ENCODE data around the gene TNS1. TPM values are rescaled to one million over a fixed set of nuclear protein-coding genes. Genes with fewer than 3 reads are reported as not detected.

TNS1 gene
- total and polyA plus RNA-seq, 7 experiments from 2014 or later, result 0.50 to 5.0 (median 0.81) TPM; not detected in 2

GRCh38 chr2:217845301-217845700, 157.5 kb downstream of the TNS1 start:
- Mint-ChIP-seq H3K9me3 (no peaks in the 10 kb centered on the region), H3K36me3 (no peaks in the 10 kb centered on the region), H3K4me3 (no peak overlapping the region), H3K27ac (no peak overlapping the region), H3K27me3 (peaks cover 0 to 6% (median 0%) of the 10 kb centered on the region in 5 donors), H3K4me1 (no peaks in the 10 kb centered on the region)
- intact Hi-C loops (cut with micrococcal nuclease), result no loop called here
- no peaks in the 10 kb centered on the region for H3K27me3 ChIP-seq (ENCODE audit: control insufficient read depth in 2 of 2, insufficient read depth in 2 of 2, low read length in 2 of 2)
- POLR2A ChIA-PET, result no interaction called here
- H3K4me3 ChIP-seq (ENCODE audit: low read length), result no peak overlapping the region
- peaks cover 0 to 9% (median 0%) of the 10 kb centered on the region in 3 experiments for H3K9me3 ChIP-seq (ENCODE audit: control insufficient read depth in 2 of 3, low read length in 3 of 3)
- CTCF ChIA-PET, result no interaction called here
- H3K4me1 ChIP-seq (ENCODE audit: control insufficient read depth in 2 of 2, insufficient read depth in 2 of 2, low read length in 2 of 2), result no peaks in the 10 kb centered on the region
- no peak for ATAC-seq
- no peak for DNase-seq
- no peak overlapping the region for H3K27ac ChIP-seq (ENCODE audit: low read depth, low read length)
- H3K36me3 ChIP-seq (ENCODE audit: control insufficient read depth in 2 of 3, insufficient read depth in 3 of 3, low read length in 3 of 3), result no peaks in the 10 kb centered on the region

- Mint-ChIP-seq H3K27me3 (peaks cover 0 to 6% (median 0%) of the 10 kb centered on the region in 5 donors), H3K27ac (no peak overlapping the region), H3K4me1 (no peaks in the 10 kb centered on the region), H3K9me3 (no peaks in the 10 kb centered on the region), H3K36me3 (no peaks in the 10 kb centered on the region), H3K4me3 (no peak overlapping the region)
- peaks cover 0 to 9% (median 0%) of the 10 kb centered on the region in 3 experiments for H3K9me3 ChIP-seq (ENCODE audit: control insufficient read depth in 2 of 3, low read length in 3 of 3)
- intact Hi-C loops (cut with micrococcal nuclease), result loop anchor here in 1 of 2 donors (5.0 kb wide), 1 partner anchor 947 kb away; no protein-coding TSS in a partner anchor
- H3K4me1 ChIP-seq (ENCODE audit: control insufficient read depth in 2 of 2, insufficient read depth in 2 of 2, low read length in 2 of 2), result no peaks in the 10 kb centered on the region
- no peaks in the 10 kb centered on the region for H3K36me3 ChIP-seq (ENCODE audit: control insufficient read depth in 2 of 3, insufficient read depth in 3 of 3, low read length in 3 of 3)
- DNase-seq (no peak), ATAC-seq (no peak)
- CTCF ChIA-PET, result no interaction called here
- no peaks in the 10 kb centered on the region for H3K27me3 ChIP-seq (ENCODE audit: control insufficient read depth in 2 of 2, insufficient read depth in 2 of 2, low read length in 2 of 2)
- H3K4me3 ChIP-seq (ENCODE audit: low read length), result no peak overlapping the region
- POLR2A ChIA-PET, result no interaction called here
- H3K27ac ChIP-seq (ENCODE audit: low read depth, low read length), result no peak overlapping the region
These were observed 158.1 kb downstream of the TNS1 start for GRCh38 chr2:217844696-217845095.

GRCh38 chr2:217843324-217843723, 159.5 kb downstream of the TNS1 start:
- DNase-seq, result no peak
- H3K9me3 Mint-ChIP-seq, result no peaks in the 10 kb centered on the region
- POLR2A ChIA-PET, result no interaction called here
- peaks cover 0 to 9% (median 0%) of the 10 kb centered on the region in 3 experiments for H3K9me3 ChIP-seq (ENCODE audit: control insufficient read depth in 2 of 3, low read length in 3 of 3)
- peaks cover 0 to 6% (median 0%) of the 10 kb centered on the region in 5 donors for H3K27me3 Mint-ChIP-seq
- H3K27ac ChIP-seq (ENCODE audit: low read depth, low read length), result no peak overlapping the region
- CTCF ChIA-PET, result no interaction called here
- intact Hi-C loops (cut with micrococcal nuclease), result loop anchor here in 1 of 2 donors (5.0 kb wide), 1 partner anchor 946 kb away; no protein-coding TSS in a partner anchor
- H3K36me3 Mint-ChIP-seq, result no peaks in the 10 kb centered on the region
- H3K4me3 ChIP-seq (ENCODE audit: low read length), result no peak overlapping the region
- H3K4me1 ChIP-seq (ENCODE audit: control insufficient read depth in 2 of 2, insufficient read depth in 2 of 2, low read length in 2 of 2), result no peaks in the 10 kb centered on the region
- no peaks in the 10 kb centered on the region for H3K36me3 ChIP-seq (ENCODE audit: control insufficient read depth in 2 of 3, insufficient read depth in 3 of 3, low read length in 3 of 3)
- no peaks in the 10 kb centered on the region for H3K27me3 ChIP-seq (ENCODE audit: control insufficient read depth in 2 of 2, insufficient read depth in 2 of 2, low read length in 2 of 2)
- no peak for ATAC-seq
- H3K4me1 Mint-ChIP-seq, result no peaks in the 10 kb centered on the region
- no peak overlapping the region for H3K27ac Mint-ChIP-seq
- no peak overlapping the region for H3K4me3 Mint-ChIP-seq

- H3K4me1 Mint-ChIP-seq, result no peaks in the 10 kb centered on the region
- peaks cover 0 to 9% (median 0%) of the 10 kb centered on the region in 3 experiments for H3K9me3 ChIP-seq (ENCODE audit: control insufficient read depth in 2 of 3, low read length in 3 of 3)
- intact Hi-C loops (cut with micrococcal nuclease), result loop anchor here in 1 of 2 donors (5.0 kb wide), 1 partner anchor 945 kb away; no protein-coding TSS in a partner anchor
- no peaks in the 10 kb centered on the region for H3K36me3 ChIP-seq (ENCODE audit: control insufficient read depth in 2 of 3, insufficient read depth in 3 of 3, low read length in 3 of 3)
- H3K4me1 ChIP-seq (ENCODE audit: control insufficient read depth in 2 of 2, insufficient read depth in 2 of 2, low read length in 2 of 2), result no peaks in the 10 kb centered on the region
- no peaks in the 10 kb centered on the region for H3K36me3 Mint-ChIP-seq
- H3K27me3 Mint-ChIP-seq, result peaks cover 0 to 3% (median 0%) of the 10 kb centered on the region in 5 donors
- ChIA-PET POLR2A (no interaction called here), CTCF (no interaction called here)
- ATAC-seq (no peak), DNase-seq (no peak)
- no peaks in the 10 kb centered on the region for H3K27me3 ChIP-seq (ENCODE audit: control insufficient read depth in 2 of 2, insufficient read depth in 2 of 2, low read length in 2 of 2)
- H3K27ac ChIP-seq (ENCODE audit: low read depth, low read length), result no peak overlapping the region
- no peak overlapping the region for H3K27ac Mint-ChIP-seq
- no peaks in the 10 kb centered on the region for H3K9me3 Mint-ChIP-seq
- H3K4me3 ChIP-seq (ENCODE audit: low read length), result no peak overlapping the region
- H3K4me3 Mint-ChIP-seq, result no peak overlapping the region
These were observed 160.8 kb downstream of the TNS1 start for GRCh38 chr2:217842017-217842416.

GRCh38 chr2:217840522-217840921, 162.3 kb downstream of the TNS1 start:
- H3K36me3 Mint-ChIP-seq, result no peaks in the 10 kb centered on the region
- CTCF ChIA-PET, result no interaction called here
- no peaks in the 10 kb centered on the region for H3K36me3 ChIP-seq (ENCODE audit: control insufficient read depth in 2 of 3, insufficient read depth in 3 of 3, low read length in 3 of 3)
- no peak overlapping the region for H3K27ac ChIP-seq (ENCODE audit: low read depth, low read length)
- DNase-seq (no peak), ATAC-seq (no peak)
- H3K4me3 Mint-ChIP-seq, result no peak overlapping the region
- no peak overlapping the region for H3K27ac Mint-ChIP-seq
- H3K9me3 Mint-ChIP-seq, result no peaks in the 10 kb centered on the region
- no peaks in the 10 kb centered on the region for H3K4me1 ChIP-seq (ENCODE audit: control insufficient read depth in 2 of 2, insufficient read depth in 2 of 2, low read length in 2 of 2)
- no peaks in the 10 kb centered on the region for H3K4me1 Mint-ChIP-seq
- POLR2A ChIA-PET, result no interaction called here
- H3K27me3 Mint-ChIP-seq, result peaks cover 0 to 6% (median 0%) of the 10 kb centered on the region in 5 donors
- no peaks in the 10 kb centered on the region for H3K27me3 ChIP-seq (ENCODE audit: control insufficient read depth in 2 of 2, insufficient read depth in 2 of 2, low read length in 2 of 2)
- intact Hi-C loops (cut with micrococcal nuclease), result loop anchor here in 1 of 2 donors (5.0 kb wide), 1 partner anchor 943 kb away; no protein-coding TSS in a partner anchor
- H3K9me3 ChIP-seq (ENCODE audit: control insufficient read depth in 2 of 3, low read length in 3 of 3), result peaks cover 0 to 9% (median 0%) of the 10 kb centered on the region in 3 experiments
- H3K4me3 ChIP-seq (ENCODE audit: low read length), result no peak overlapping the region

- intact Hi-C loops (cut with micrococcal nuclease), result loop anchor here in 1 of 2 donors (5.0 kb wide), 1 partner anchor 942 kb away; no protein-coding TSS in a partner anchor
- no peak overlapping the region for H3K4me3 ChIP-seq (ENCODE audit: low read length)
- ATAC-seq, result no peak
- Mint-ChIP-seq H3K9me3 (no peaks in the 10 kb centered on the region), H3K4me3 (no peak overlapping the region), H3K4me1 (no peaks in the 10 kb centered on the region), H3K36me3 (no peaks in the 10 kb centered on the region), H3K27me3 (peaks cover 0 to 6% (median 0%) of the 10 kb centered on the region in 5 donors), H3K27ac (no peak overlapping the region)
- ChIA-PET CTCF (no interaction called here), POLR2A (no interaction called here)
- no peaks in the 10 kb centered on the region for H3K27me3 ChIP-seq (ENCODE audit: control insufficient read depth in 2 of 2, insufficient read depth in 2 of 2, low read length in 2 of 2)
- no peaks in the 10 kb centered on the region for H3K36me3 ChIP-seq (ENCODE audit: control insufficient read depth in 2 of 3, insufficient read depth in 3 of 3, low read length in 3 of 3)
- no peak overlapping the region for H3K27ac ChIP-seq (ENCODE audit: low read depth, low read length)
- peaks cover 0 to 5% (median 0%) of the 10 kb centered on the region in 3 experiments for H3K9me3 ChIP-seq (ENCODE audit: control insufficient read depth in 2 of 3, low read length in 3 of 3)
- no peaks in the 10 kb centered on the region for H3K4me1 ChIP-seq (ENCODE audit: control insufficient read depth in 2 of 2, insufficient read depth in 2 of 2, low read length in 2 of 2)
- DNase-seq, result no peak
These were observed 163.1 kb downstream of the TNS1 start for GRCh38 chr2:217839750-217840107.

GRCh38 chr2:217839073-217839749, 163.6 kb downstream of the TNS1 start:
- no peak overlapping the region for H3K27ac Mint-ChIP-seq
- H3K36me3 Mint-ChIP-seq, result no peaks in the 10 kb centered on the region
- POLR2A ChIA-PET, result no interaction called here
- intact Hi-C loops (cut with micrococcal nuclease), result no loop called here
- H3K4me3 Mint-ChIP-seq, result no peak overlapping the region
- no peaks in the 10 kb centered on the region for H3K9me3 Mint-ChIP-seq
- no peak overlapping the region for H3K4me3 ChIP-seq (ENCODE audit: low read length)
- H3K27me3 ChIP-seq (ENCODE audit: control insufficient read depth in 2 of 2, insufficient read depth in 2 of 2, low read length in 2 of 2), result no peaks in the 10 kb centered on the region
- DNase-seq, result no peak
- CTCF ChIA-PET, result no interaction called here
- H3K4me1 ChIP-seq (ENCODE audit: control insufficient read depth in 2 of 2, insufficient read depth in 2 of 2, low read length in 2 of 2), result no peaks in the 10 kb centered on the region
- H3K4me1 Mint-ChIP-seq, result no peaks in the 10 kb centered on the region
- ATAC-seq, result no peak
- no peaks in the 10 kb centered on the region for H3K9me3 ChIP-seq (ENCODE audit: control insufficient read depth in 2 of 3, low read length in 3 of 3)
- H3K27me3 Mint-ChIP-seq, result peaks cover 0 to 6% (median 0%) of the 10 kb centered on the region in 5 donors
- H3K27ac ChIP-seq (ENCODE audit: low read depth, low read length), result no peak overlapping the region
- no peaks in the 10 kb centered on the region for H3K36me3 ChIP-seq (ENCODE audit: control insufficient read depth in 2 of 3, insufficient read depth in 3 of 3, low read length in 3 of 3)
